CD4-positive, alpha-beta T cell treated with Interleukin-10 for 1 hour (primary cell): ENCODE data around the gene CNFN.

ENCODE experiments used
- DNase-seq: peaks from one replicate; pipeline ENCODE4 v3.0.0-alpha.2; 2020

The CNFN gene

DNA sequence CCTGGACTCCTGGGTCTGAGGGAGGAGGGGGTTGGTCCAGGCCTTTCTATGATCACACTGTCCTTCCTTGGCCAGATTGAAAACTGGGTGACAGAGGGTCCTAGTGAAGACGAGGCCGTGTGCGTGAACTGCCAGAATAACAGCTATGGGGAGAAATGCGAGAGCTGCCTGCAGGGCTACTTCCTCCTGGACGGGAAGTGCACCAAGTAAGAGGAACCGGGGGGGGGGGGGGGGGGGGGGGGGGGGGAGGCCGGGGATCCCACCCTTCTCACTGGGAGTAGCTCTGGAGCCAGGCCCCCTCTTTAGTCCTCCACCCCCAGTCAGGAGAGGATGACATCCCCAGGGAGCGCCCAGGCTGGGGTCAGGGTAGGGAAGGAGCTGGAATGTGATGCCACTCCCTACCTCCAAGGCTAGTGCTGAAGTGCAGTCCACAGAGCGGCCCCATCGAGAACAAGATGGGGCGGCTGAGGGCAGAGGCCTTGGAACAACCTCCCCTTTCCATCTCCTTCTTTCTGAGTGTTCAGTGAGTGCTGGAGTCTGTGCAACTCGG lies 19.4 kb downstream of the CNFN start:
- no peak for DNase-seq

DNA sequence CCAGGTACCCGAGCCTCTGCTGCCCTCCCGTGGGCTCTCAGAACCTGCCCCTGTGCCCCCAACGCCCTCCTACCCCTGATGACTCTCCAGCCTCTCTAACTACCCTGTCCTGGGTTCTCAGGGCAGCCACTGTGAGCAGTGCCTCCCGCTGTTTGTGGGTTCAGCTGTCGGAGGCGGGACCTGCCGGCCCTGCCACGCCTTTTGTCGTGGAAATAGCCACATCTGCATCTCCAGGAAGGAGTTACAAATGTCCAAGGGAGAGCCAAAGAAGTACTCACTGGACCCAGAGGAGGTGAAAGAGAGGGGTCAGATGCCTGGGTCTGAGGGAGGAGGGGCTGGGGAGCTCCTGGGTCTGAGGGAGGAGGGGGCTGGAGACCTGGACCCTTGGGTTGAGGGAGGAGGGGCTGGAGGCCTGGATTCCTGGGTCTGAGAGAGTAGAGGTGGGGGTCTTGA lies 20.0 kb downstream of the CNFN start:
- DNase-seq = no peak

DNA sequence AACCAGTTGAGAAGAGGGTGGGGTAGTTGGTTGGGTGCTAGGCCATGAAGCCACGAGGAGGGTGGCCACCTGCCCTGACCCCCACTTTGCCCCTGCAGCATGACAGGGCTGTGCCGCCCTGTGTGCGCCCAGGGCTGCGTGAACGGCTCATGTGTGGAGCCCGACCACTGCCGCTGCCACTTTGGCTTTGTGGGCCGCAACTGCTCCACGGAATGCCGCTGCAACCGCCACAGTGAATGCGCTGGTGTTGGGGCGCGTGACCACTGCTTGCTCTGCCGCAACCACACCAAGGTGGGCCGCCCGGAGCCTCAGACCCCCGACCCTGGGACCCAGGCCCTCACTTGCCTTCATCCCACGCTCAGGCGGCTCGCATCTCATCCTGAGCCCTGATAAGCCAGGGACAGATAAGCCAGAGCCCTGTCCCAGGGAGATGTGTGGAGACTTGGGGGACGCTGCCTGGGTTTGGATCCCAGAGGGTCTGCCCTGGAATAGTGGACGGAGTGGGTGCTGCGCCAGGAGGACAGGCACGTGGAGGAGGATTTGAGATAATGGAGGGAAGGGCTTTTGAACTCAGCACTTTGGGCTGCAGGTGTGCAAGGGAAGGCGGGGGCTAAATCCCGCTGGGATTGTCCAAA lies 20.5 kb downstream of the CNFN start:
- DNase-seq = no peak

DNA sequence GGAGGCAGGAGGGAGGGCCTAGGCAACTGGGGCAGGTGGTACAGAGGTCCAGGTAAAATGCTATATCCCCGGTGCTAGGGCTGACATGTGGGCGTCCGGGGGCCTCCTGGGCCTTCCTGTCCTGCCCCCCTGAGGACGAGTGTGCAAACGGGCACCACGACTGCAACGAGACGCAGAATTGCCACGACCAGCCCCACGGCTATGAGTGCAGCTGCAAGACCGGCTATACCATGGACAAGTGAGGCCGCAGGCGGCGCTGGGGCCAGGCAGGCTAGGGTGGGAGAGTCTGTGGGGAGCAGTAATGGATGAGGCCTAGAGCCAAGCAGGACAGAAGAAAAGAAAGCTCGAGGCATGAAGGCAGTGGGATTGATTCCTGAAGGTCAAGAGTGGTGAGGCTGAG lies 21.3 kb downstream of the CNFN start:
- no peak for DNase-seq

DNA sequence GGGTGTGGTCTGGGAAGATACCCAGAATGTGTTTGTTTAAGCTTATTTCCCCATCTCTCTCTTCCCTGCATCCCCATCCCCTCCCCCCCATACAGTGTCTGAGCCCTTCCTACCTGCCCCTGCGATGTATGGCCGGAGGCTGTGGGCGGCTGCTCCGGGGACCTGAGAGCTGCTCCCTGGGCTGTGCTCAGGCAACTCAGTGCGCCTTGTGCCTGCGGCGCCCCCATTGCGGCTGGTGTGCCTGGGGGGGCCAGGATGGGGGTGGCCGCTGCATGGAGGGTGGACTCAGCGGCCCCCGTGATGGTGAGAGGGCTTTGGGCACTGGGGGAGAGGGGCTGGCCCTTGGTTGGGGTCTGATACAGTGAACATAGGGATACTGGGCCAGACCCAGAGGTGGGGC lies 21.7 kb downstream of the CNFN start:
- no peak for DNase-seq

DNA sequence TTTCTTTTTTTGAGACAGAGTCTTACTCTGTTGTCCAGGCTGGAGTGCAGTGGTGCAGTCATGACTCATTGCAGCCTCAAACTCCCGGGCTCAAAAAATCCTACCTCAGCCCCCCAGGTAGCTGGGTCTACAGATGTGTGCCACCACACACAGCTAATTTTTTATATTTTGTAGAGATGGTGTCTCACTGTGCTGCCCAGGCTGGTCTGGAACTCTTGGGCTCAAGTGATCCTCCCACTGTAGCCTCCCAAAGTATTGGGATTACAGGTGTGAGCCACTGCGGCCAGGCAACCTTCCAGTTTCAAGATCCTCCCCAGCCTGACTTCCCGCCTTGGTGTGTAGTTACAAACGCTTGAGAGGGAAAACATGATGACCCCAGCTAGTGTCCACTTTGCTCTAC lies 22.2 kb downstream of the CNFN start:
- DNase-seq = no peak

DNA sequence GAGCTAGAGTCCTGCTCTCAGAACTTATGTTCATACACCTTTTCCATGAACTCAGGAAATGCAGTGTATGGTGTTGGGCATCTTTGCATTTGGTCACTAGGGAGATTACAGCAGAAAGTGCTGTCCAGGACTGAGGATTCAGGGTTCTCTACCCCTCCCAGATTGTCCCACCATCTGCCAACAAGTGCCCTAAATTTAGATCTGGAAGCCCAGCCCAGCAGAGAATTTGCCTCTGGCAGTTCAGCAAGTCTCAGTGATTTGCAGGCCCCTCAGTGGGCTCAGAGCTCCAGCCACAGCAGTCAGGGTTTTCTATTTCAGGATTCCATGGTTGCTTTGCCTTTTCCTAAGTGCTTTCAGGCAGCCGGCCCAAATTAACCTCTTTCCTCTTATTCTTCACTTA lies 23.4 kb downstream of the CNFN start:
- no peak for DNase-seq

DNA sequence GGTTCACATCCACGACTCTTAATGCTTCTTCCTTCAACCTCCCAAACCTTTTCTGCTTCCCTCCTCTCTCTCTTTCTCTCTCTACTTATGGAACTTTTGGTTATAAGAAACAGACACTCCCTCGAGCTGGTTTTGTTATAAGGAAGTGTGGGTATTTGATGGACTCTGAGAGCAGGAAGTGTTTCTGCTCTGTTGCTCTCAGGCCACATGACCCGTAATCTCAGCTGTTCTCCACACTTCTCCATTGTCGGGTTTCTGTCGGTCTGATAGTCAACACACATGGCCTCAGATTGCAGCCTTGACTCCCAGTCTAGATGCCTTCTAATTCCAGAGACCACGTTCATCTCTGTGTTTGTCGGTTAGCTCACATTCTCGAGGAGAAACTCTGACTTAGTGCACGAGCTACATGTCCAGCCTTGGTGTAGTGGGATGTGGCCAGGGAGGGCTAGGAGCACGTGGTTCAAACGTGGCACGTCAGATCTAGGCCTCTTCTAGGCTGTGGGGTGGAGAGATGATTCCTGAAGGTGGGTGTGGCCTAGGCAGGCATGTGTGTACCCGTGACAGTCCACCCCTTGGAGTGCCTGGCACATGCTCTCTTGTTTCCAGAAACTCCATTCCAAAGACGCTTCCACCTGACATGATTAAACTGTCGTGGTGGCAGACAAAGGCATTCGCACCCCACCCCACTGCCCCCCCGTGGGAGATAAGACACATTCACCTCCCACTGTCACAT lies 26.3 kb downstream of the CNFN start:
- no peak for DNase-seq

DNA sequence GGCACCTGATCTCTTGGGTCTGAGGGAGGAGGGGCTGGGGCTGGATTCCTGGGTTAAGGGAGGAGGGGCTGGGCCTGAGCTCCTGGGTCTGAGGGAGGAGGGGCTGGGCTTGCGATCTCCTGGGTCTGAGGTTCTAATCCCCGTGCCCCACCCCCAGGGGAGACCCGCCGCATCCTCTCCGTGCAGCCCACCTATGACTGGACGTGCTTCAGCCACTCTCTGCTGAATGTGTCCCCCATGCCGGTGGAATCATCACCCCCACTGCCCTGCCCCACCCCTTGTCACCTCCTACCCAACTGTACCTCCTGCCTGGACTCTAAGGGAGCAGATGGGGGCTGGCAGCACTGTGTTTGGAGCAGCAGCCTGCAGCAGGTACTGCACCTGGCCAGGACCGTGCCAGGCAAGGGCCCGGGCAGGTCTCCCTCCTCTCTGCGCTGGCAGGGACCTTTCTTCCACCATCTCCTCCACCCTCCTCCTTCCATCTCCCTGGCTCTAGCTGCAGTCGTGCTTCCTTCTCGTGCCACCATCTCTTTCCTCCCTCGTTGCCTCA lies 27.1 kb downstream of the CNFN start:
- no peak for DNase-seq

DNA sequence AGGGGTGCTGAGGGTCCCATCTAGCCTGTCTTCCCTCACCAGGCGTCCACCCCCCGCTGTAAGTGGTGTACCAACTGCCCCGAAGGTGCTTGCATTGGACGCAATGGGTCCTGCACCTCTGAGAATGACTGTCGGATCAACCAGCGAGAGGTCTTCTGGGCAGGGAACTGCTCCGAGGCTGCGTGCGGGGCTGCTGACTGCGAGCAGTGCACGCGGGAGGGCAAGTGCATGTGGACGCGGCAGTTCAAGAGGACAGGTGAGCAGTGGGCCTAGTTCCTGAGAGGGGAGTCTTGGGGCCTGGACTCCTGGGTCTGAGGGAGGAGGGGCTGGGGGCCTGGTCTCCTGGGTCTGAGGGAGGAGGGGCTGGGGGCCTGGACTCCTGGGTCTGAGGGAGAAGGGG lies 27.8 kb downstream of the CNFN start:
- no peak for DNase-seq

DNA sequence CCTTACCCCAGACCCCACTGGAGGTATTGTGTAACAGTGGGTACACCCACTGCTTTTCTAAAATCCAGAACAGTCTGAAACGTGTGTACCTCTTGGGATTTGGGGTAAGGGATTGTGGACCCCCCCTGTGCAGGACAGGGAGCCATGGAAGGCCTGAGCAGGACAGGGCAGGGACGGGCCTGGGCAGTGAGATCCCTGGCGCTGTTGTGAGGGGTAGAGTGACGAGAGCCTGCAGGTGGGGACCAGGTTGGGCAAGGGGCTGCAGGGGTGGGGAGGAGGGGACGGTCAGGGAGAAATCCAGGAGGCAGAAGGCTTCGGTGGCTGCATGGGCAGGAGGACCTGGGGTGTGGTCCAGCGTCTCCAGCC lies 28.6 kb downstream of the CNFN start:
- DNase-seq = no peak

DNA sequence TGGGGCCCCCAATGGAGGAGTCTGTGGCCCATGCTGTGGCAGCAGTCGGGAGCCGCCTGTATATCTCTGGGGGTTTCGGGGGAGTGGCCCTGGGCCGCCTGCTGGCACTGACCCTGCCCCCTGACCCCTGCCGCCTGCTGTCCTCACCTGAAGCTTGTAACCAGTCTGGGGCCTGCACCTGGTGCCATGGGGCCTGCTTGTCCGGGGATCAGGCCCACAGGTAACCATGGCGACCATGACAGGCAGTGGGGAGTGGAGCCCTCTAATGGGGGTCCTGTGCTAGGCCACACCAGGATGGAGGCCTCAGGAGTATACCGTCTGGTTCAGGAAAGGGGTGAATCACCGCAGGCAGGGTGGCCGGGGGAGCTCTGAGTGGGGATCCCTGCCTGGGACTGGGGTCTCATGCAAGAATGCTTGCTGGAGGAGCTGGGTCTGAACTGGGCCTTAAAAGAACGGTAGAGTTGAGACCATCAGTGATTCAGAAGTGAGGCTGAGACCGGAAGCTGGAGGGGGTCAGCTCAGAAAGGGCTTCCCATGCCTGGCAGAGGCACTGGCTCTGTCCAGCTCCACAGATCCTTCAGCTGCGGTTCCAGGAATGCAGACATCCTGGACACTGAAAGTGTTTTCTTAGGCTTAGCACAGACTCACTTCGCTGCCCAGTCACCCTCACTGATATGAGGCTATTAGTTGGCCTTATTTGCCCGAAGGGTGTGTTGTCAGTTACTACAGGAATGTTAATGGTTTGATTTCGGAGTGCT lies 29.1 kb downstream of the CNFN start:
- no peak for DNase-seq

DNA sequence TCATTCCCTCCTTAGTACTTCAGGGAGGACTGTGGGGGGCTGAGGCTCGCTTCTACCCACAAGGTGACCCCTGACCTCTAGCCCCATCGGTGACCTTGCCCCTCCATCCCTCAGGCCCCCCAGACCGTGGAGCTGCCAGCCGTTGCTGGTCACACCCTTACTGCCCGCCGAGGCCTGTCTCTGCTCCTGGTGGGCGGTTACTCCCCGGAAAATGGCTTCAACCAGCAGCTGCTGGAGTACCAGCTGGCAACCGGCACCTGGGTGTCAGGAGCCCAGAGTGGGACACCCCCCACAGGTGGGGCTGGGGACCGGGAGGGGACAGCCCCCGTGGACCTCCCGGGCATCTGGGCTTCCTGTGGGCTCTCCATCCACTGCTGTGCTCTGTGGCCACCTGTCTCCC lies 32.8 kb downstream of the CNFN start:
- no peak for DNase-seq

DNA sequence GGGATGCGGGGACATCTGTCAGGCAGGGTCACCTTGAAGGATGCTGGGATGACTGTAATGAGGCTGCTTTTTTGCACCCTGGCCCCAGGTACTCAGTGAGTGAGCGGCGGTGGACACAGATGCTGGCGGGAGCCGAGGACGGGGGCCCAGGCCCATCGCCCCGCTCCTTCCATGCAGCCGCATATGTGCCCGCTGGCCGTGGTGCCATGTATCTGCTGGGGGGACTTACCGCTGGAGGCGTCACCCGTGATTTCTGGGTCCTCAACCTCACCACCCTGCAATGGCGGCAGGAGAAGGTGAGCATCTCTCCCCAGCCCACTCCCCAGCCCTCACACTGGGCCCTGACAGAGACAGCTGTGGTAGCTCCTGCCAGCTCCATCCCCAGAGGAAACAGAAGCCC lies 33.4 kb downstream of the CNFN start:
- no peak for DNase-seq

DNA sequence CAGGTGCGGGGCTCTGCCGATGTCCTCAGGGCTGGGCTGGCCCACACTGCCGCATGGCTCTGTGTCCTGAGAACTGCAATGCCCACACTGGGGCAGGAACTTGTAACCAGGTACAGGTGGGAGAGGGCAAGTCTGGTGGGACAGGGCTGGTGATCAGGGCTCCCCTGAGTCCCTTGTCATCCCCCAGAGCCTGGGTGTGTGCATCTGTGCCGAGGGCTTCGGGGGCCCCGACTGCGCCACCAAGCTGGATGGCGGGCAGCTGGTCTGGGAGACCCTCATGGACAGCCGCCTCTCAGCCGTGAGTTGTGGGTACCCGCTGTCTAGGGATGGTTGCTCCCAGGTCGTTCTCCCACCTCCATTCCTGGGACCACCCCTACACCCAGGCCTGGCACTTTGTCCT lies 34.2 kb downstream of the CNFN start:
- DNase-seq = no peak

DNA sequence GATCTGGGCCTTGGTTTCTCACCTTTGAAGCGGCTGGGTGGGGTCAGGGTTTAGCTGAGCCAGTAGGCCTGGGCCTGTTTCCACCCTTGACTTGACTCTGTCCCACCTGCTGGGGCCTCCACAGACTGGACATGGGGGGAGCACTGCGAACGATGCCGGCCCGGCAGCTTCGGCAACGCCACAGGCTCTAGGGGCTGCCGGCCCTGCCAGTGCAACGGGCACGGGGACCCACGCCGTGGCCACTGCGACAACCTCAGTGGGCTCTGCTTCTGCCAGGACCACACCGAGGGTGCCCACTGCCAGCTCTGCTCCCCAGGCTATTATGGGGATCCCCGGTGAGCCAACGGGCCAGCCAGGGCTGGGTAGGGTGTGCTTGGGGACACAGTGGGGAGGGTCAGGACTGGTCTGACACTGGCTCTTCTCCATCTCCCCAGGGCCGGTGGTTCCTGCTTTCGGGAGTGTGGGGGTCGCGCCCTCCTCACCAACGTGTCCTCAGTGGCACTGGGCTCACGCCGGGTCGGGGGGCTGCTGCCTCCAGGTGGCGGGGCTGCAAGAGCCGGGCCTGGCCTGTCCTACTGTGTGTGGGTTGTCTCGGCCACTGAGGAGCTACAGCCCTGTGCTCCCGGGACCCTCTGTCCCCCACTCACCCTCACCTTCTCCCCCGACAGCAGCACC lies 36.6 kb downstream of the CNFN start:
- DNase-seq = no peak

DNA sequence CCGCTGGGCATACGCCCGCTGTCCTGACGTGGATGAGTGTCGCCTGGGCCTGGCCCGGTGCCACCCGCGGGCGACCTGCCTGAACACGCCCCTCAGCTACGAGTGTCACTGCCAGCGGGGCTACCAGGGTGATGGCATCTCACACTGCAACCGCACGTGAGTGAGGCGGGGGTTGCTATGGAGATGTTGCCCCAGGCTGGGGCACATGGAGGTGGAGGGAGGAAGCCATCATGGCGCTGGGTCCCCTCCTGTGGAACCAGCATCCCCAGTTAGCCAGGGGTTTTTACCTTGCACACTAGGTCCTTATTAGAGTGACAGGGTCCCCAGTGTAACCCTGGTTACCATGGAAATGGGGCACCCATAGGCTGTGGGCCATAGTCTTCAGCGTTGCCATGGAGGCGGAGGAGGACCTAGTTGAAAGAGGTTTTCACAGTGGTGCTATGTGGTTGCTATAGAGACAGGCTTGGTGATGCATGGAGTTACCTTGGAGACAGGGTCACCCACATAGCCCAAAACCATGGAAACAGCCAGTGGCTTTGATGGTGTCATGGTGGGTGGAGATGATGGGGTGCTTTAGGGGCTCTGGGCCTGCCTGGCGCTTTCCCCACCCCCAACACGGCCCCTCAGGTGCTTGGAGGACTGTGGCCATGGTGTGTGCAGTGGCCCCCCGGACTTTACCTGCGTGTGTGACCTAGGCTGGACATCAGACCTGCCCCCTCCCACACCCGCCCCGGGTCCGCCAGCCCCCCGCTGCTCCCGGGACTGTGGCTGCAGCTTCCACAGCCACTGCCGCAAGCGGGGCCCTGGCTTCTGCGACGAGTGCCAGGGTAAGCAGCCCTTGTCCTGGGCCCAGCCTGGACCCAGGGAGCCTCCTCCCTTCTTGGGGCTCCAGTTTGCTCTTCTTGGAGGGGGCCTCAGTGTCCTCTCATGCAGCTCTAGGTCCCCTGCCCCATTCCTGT lies 37.5 kb downstream of the CNFN start:
- peak; percentile 31 for DNase-seq

DNA sequence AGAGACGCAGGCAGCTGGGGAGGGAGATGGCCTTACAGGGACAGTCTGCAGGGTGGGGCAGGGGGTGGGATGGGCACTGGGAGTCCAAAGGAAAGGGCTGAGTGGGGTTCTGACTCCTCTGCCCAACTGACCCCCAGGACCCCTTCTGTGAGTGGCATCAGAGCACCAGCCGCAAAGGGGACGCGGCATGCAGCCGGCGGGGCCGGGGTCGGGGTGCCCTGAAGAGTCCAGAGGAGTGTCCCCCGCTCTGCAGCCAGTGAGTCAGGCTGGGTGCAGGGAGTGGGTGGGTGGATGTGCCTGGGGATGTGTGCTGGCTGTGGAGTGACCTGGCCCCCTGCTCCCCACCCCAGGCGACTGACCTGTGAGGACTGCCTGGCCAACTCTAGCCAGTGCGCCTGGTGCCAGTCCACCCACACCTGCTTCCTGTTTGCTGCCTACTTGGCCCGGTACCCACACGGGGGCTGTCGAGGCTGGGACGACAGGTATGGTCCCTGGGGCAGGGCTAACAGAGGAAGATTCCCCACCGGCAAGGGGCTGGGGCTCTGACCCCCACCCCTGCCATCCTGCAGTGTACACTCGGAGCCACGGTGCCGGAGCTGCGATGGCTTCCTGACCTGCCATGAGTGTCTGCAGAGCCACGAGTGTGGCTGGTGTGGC lies 38.9 kb downstream of the CNFN start:
- DNase-seq = no peak

DNA sequence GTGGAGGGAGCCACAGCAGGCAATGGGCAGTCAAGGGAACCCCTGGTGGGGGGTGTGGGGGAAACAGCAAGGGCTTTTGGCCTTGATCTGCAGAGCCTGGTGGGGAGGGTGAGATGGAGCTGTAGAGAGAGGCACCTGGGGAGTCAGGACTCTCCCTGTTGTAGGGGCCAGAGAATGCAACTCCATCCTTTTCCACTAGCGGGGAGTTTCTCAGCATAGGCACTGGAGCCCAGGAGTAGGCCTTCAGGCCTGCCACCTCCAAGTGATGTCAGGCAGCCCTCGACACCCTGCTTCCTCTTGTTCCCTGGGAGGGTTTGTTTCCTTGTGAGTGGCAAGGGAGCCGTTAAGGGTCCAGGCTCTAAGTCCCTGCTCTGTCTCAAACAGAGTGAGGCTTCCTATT lies 39.7 kb downstream of the CNFN start:
- DNase-seq = no peak

DNA sequence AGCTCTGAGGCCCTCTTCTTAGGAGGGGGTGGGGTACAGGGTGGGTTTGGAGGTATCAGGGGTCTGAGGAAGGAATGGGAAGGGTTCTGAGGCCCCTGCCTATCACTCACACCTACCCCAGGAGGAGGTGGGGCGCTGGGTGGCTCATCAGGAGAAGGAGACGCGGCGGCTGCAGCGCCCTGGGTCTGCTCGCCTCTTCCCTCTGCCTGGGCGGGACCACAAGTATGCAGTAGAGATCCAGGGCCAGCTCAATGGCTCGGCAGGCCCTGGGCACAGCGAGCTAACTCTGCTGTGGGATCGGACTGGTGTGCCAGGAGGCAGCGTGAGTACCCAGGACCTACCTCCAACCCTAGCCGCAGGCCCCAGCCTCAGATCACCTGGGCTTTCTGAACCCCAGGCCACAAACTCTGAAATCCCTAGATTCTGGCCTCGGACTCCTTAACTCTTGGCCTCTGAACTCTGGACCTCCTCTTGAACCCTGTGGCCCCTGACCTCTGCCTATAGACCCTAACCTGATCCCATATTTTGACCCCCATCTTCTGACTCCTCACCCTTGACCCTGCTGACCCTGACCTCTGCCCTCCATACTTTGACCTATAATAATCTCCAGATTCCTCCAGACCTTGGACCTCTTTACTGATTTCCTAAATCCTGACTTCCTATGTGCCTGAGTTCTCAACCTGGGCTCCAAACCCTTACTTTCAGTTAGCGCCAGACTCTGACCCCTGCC lies 40.6 kb downstream of the CNFN start:
- DNase-seq = no peak

DNA sequence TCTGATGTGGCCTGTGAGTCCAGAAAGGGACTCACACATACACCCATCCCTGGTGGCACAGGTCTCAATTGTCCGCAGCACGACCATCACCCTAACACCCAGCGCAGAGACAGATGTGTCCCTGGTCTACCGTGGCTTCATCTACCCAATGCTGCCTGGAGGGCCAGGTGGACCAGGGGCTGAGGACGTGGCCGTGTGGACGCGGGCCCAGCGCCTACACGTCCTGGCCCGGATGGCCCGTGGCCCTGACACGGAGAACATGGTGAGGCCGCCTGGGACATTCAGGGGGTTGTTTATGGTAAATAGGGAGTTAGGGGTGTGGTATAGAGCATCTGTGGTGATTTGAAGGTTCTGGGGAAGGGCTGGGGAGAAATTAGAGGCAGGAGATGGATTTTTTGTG lies 41.9 kb downstream of the CNFN start:
- DNase-seq = no peak
